Thyroid gland (tissue), 4 donors: ENCODE data around the gene DNAJB9. TPM values are rescaled to one million over a fixed set of nuclear protein-coding genes. Genes with fewer than 3 reads are reported as not detected.

Source experiments
- DNase-seq, 2 donors: peaks; one replicate each; pipeline ENCODE4 v3.0.0-alpha.2; 2019
- H3K27ac ChIP-seq, 3 donors: fragments of 200-600 bp; sonication (generic); 1 replicate in 2 of 3; 2 replicates in 1 of 3; pipeline ENCODE4 v1.5.1; 2016 to 2019; ENCODE audit warnings: mild to moderate bottlenecking in 1 of 3, moderate library complexity in 1 of 3
- H3K27me3 ChIP-seq: fragments of 200-600 bp; sonication (generic); one replicate; pipeline ENCODE4 v1.5.1; 2019
- H3K36me3 ChIP-seq, 2 donors: fragments of 200-600 bp; sonication (generic); one replicate each; pipeline ENCODE4 v1.5.1; 2016 to 2019
- H3K4me1 ChIP-seq, 2 donors: fragments of 200-600 bp; sonication (generic); one replicate each; pipeline ENCODE4 v1.5.1; 2017 to 2019
- H3K4me3 ChIP-seq, 3 donors: fragments of 200-600 bp; sonication (generic); replicated peaks in 1 of 3; 1 replicate in 2 of 3; 2 replicates in 1 of 3; pipeline ENCODE4 v1.5.1; 2016; ENCODE audit warnings: mild to moderate bottlenecking in 1 of 3
- H3K9me3 ChIP-seq: fragments of 200-600 bp; sonication (generic); one replicate; pipeline ENCODE4 v1.5.1; 2017
- CTCF ChIP-seq, 6 experiments: fragments of 200-600 bp in 3 of 6; fragments of 450-650 bp in 3 of 6; sonication (generic) in 3 of 6; IDR thresholded peaks; one replicate each; pipeline ENCODE4 v1.5.1; 2016 to 2019; ENCODE audit warnings: antibody characterized with exemption in 6 of 6, mild to moderate bottlenecking in 2 of 6, inconsistent platforms in 1 of 6, moderate library complexity in 1 of 6
- POLR2A ChIP-seq, 2 donors: fragments of 450-650 bp; IDR thresholded peaks; one replicate each; pipeline ENCODE4 v1.6.1; 2017; ENCODE audit warnings: antibody characterized with exemption in 2 of 2, mild to moderate bottlenecking in 2 of 2, moderate library complexity in 1 of 2
- WGBS, 2 donors: methylation state at CpG; one replicate each; pipeline ENCODE4 v1.1.5; 2017; 5-methylcytosine and 5-hydroxymethylcytosine counted together
- intact Hi-C: fragments of 100-400 bp; cut with DNase I; formaldehyde crosslinking; loops from one replicate; pipeline ENCODE4 v1.15.1; 2023
- total RNA-seq, 4 donors: library from RNA; depleted of rRNA; stranded (reverse); fragments of >200 nt; gene quantifications; one replicate each; pipeline ENCODE4 v1.2.3, GENCODE V29; 2016

DNAJB9 gene
- total RNA-seq, 4 donors from 2014 or later, result 68.4 to 105 (median 92.0) TPM

GRCh38 chr7:108604307-108605077 lies 34.8 kb downstream of the DNAJB9 start:
- H3K4me3 ChIP-seq, result no peak overlapping the region
- H3K27me3 ChIP-seq, result no peaks in the 10 kb centered on the region
- DNase-seq, result no peak
- no peaks in the 10 kb centered on the region for H3K4me1 ChIP-seq
- WGBS, 2 donors, result 84 to 90% methylated on average over 10 to 11 of the region's 11 CpGs
- TF ChIP-seq CTCF (IDR thresholded peaks at IDR 0.05) (no peak), POLR2A (IDR thresholded peaks at IDR 0.05) (no peak)
- intact Hi-C loops, result no loop called here
- H3K27ac ChIP-seq, result no peak overlapping the region
- H3K9me3 ChIP-seq, result no peaks in the 10 kb centered on the region
- H3K36me3 ChIP-seq, result no peaks in the 10 kb centered on the region

- no peak overlapping the region for H3K4me3 ChIP-seq
- no peaks in the 10 kb centered on the region for H3K9me3 ChIP-seq
- DNase-seq, result no peak
- no peaks in the 10 kb centered on the region for H3K4me1 ChIP-seq
- 83 to 84% methylated on average over 7 of the region's 7 CpGs for whole genome bisulfite sequencing, 2 donors
- no peaks in the 10 kb centered on the region for H3K36me3 ChIP-seq
- intact Hi-C loops, result no loop called here
- no peaks in the 10 kb centered on the region for H3K27me3 ChIP-seq
- TF ChIP-seq CTCF (IDR thresholded peaks at IDR 0.05) (no peak), POLR2A (IDR thresholded peaks at IDR 0.05) (no peak)
- H3K27ac ChIP-seq, result no peak overlapping the region
Observed at GRCh38 chr7:108605559-108606201, 36.0 kb downstream of the DNAJB9 start.

- 79 to 80% methylated on average over 2 of the region's 2 CpGs for WGBS, 2 donors
Observed at GRCh38 chr7:108609643-108610042, 40.0 kb downstream of the DNAJB9 start.

GRCh38 chr7:108611268-108611667 lies 41.6 kb downstream of the DNAJB9 start:
- DNase-seq, result no peak
- Histone ChIP-seq H3K36me3 (no peaks in the 10 kb centered on the region), H3K27me3 (no peaks in the 10 kb centered on the region), H3K4me1 (no peaks in the 10 kb centered on the region), H3K27ac (no peak overlapping the region), H3K4me3 (no peak overlapping the region), H3K9me3 (no peaks in the 10 kb centered on the region)
- WGBS, 2 donors, result 55% methylated on average over 4 of the region's 4 CpGs
- intact Hi-C loops, result no loop called here
- TF ChIP-seq CTCF (IDR thresholded peaks at IDR 0.05), result no peak
- no peak for TF ChIP-seq POLR2A (IDR thresholded peaks at IDR 0.05)

More at GRCh38 chr7:108609643-108610042, 40.0 kb downstream of the DNAJB9 start:
- no peaks in the 10 kb centered on the region for H3K36me3 ChIP-seq
- DNase-seq, result no peak
- H3K27me3 ChIP-seq, result no peaks in the 10 kb centered on the region
- intact Hi-C loops, result no loop called here
- TF ChIP-seq CTCF (IDR thresholded peaks at IDR 0.05) (no peak), POLR2A (IDR thresholded peaks at IDR 0.05) (no peak)
- no peak overlapping the region for H3K27ac ChIP-seq
- H3K4me3 ChIP-seq, result no peak overlapping the region
- no peaks in the 10 kb centered on the region for H3K9me3 ChIP-seq
- H3K4me1 ChIP-seq, result no peaks in the 10 kb centered on the region
